Measurements from ENCODE around the gene ADGRD1. TPM values are rescaled to one million over a fixed set of nuclear protein-coding genes. Genes with fewer than 3 reads are reported as not detected.
A peak's percentile ranks its signal among the peaks of the same experiment; 100 is the strongest.

The ADGRD1 gene
- total and polyA plus RNA-seq, 2 of the 8 experiments (the other 6 are each of a cell fraction or from before 2014, with no cell fraction given) = 0.36 to 0.48 TPM

- H4K5ac ChIP-seq (ENCODE audit: insufficient read length, low read depth, low read length) = no peak overlapping the region
- no peak overlapping the region for H3K9ac ChIP-seq (replicated peaks in 1 of 4; ENCODE audit: extremely low read depth in 1 of 4, low read depth in 3 of 4, low read length in 3 of 4)
- POLR2A ChIA-PET (ENCODE audit: partially characterized antibody) = no interaction called here
- H3K4me3 ChIP-seq (ENCODE audit: extremely low read depth in 1 of 4, insufficient read depth in 2 of 4, low read depth in 3 of 4, low read length in 4 of 4) = no peak overlapping the region
- H4K91ac ChIP-seq (replicated peaks; ENCODE audit: insufficient read length, low read length) = no peak overlapping the region
- CTCF ChIA-PET (ENCODE audit: partially characterized antibody) = interaction anchor here (0.9 to 9.6 kb wide), 23 partner anchors 10 to 791 kb away, joined by 3 to 196 read pairs (median 4); no protein-coding TSS in a partner anchor
- H3K79me1 ChIP-seq (ENCODE audit: low read depth, low read length) = no peaks in the 10 kb centered on the region
- H3K4me1 ChIP-seq (replicated peaks in 1 of 4; ENCODE audit: control insufficient read depth in 3 of 4, insufficient read depth in 4 of 4, low read length in 3 of 4) = peaks cover 0 to 5% (median 2%) of the 10 kb centered on the region in 4 experiments; a peak in 1 of 7 replicates
- H2BK15ac ChIP-seq (ENCODE audit: low read length) = no peak overlapping the region
- H3K14ac ChIP-seq (ENCODE audit: insufficient read length) = no peak overlapping the region
- no peak for FAIRE-seq
- no peaks in the 10 kb centered on the region for H4K20me1 ChIP-seq (replicated peaks in 1 of 2; ENCODE audit: control insufficient read depth in 1 of 2, insufficient read depth in 2 of 2, low read length in 2 of 2)
- H3K4ac ChIP-seq (replicated peaks; ENCODE audit: insufficient read length, low read depth, low read length) = peak overlapping the region; percentile 44
- no peaks in the 10 kb centered on the region for H3K36me3 ChIP-seq (ENCODE audit: control insufficient read depth in 2 of 4, insufficient read depth in 4 of 4, low read length in 3 of 4)
- no peak overlapping the region for H3K4me2 ChIP-seq (ENCODE audit: insufficient read depth in 1 of 2, low read depth in 2 of 2, low read length in 2 of 2)
- H2BK5ac ChIP-seq (ENCODE audit: low read depth, low read length) = no peak overlapping the region
- no peak overlapping the region for H3K23ac ChIP-seq (ENCODE audit: insufficient read length)
- H2BK20ac ChIP-seq (ENCODE audit: low read length) = no peak overlapping the region
- no peak overlapping the region for H3K18ac ChIP-seq (ENCODE audit: extremely low read depth, low read length)
- H3K56ac ChIP-seq (replicated peaks; ENCODE audit: insufficient read length, low read depth, low read length) = no peak overlapping the region
- H3K27ac ChIP-seq (ENCODE audit: low read depth, low read length) = no peak overlapping the region
- no peak overlapping the region for H2AFZ ChIP-seq (ENCODE audit: low read length)
- H3K9me3 ChIP-seq (ENCODE audit: insufficient read depth in 2 of 2, low read depth in 1 of 2, low read length in 1 of 2) = no peaks in the 10 kb centered on the region; a peak in 1 of 4 replicates
- no peaks in the 10 kb centered on the region for H3K79me2 ChIP-seq (ENCODE audit: control insufficient read depth in 1 of 2, insufficient read depth in 2 of 2, low read length in 2 of 2)
- H2BK120ac ChIP-seq (replicated peaks; ENCODE audit: low read depth, low read length) = no peak overlapping the region
- WGBS, 2 experiments (ENCODE audit: extremely low coverage in 1 of 2, insufficient coverage in 1 of 2, insufficient read length in 1 of 2, insufficient replicate concordance in 2 of 2, low coverage in 1 of 2, low lambda C conversion rate in 2 of 2, missing lambda C conversion rate in 1 of 2) = 90% methylated on average over 17 of the region's 20 CpGs; no CpG with 5 or more reads in 1 of the 2 experiments
- no peak overlapping the region for H2AK5ac ChIP-seq (ENCODE audit: low read depth, low read length)
- DNase-seq (ENCODE audit: low read depth in 1 of 2, low spot score in 2 of 2) = no peak
- peaks cover 0 to 2% (median 0%) of the 10 kb centered on the region in 4 experiments; a peak in 1 of 7 replicates for H3K27me3 ChIP-seq (replicated peaks in 1 of 4; ENCODE audit: control insufficient read depth in 3 of 4, extremely low read depth in 1 of 4, insufficient read depth in 3 of 4, low read length in 3 of 4)
- H3K23me2 ChIP-seq (ENCODE audit: low read depth, low read length) = no peaks in the 10 kb centered on the region; the same call in 1 of the 2 replicates
- no peak overlapping the region; the same call in 1 of the 2 replicates for H4K8ac ChIP-seq (ENCODE audit: extremely low read depth, insufficient read depth, low read length)
- no peak overlapping the region for H2BK12ac ChIP-seq (ENCODE audit: low read depth, low read length)
- TF ChIP-seq RFX5 (IDR thresholded peaks at IDR 0.05; ENCODE audit: borderline replicate concordance, low read depth, low read length) = no peak
- TF ChIP-seq EP300 (IDR thresholded peaks at IDR 0.05; ENCODE audit: borderline replicate concordance in 1 of 2, low read depth in 2 of 2, low read length in 2 of 2) = no peak
- TF ChIP-seq ATF2 (IDR thresholded peaks at IDR 0.05; ENCODE audit: low read length) = no peak
- no peak for TF ChIP-seq YY1 (IDR thresholded peaks at IDR 0.05; ENCODE audit: low read depth, low read length)
- TF ChIP-seq RAD21 (IDR thresholded peaks at IDR 0.05 in 1 of 2, conservative IDR thresholded peaks at IDR 0.05 in 1 of 2; ENCODE audit: low read depth in 2 of 2, low read length in 2 of 2) = no peak
- no peak for TF ChIP-seq CBX8 (IDR thresholded peaks at IDR 0.05; ENCODE audit: borderline replicate concordance, low read depth, low read length)
- no peak for TF ChIP-seq CREB1 (IDR thresholded peaks at IDR 0.05)
- TF ChIP-seq RXRA (IDR thresholded peaks at IDR 0.05; ENCODE audit: insufficient read depth, low read depth, low read length) = no peak
- TF ChIP-seq RBBP5 (IDR thresholded peaks at IDR 0.05; ENCODE audit: borderline replicate concordance, low read depth, low read length) = no peak
- TF ChIP-seq KDM5A (IDR thresholded peaks at IDR 0.05; ENCODE audit: low read length) = no peak
Measured at GRCh38 chr12:131131077-131131807, 177.5 kb downstream of the ADGRD1 start.

Measured in H1 (cell line).